Calu3 (cell line): ENCODE data around the gene PMPCA. TPM values are rescaled to one million over a fixed set of nuclear protein-coding genes. Genes with fewer than 3 reads are reported as not detected.

ENCODE experiments used
- BruUV-seq: library from RNA; stranded (reverse); fragments of 400-500 nt; replicated peaks from 2 replicates; lab custom pipeline; 2021; lab: Mats Ljungman, UMichigan
- CTCF ChIA-PET: fragments of 300-600 bp; sonication (Branson Sonifier 250); formaldehyde crosslinking; loops from one replicate; lab custom pipeline; 2022; ENCODE audit warnings: antibody characterized with exemption; lab: Charles Lee
- DNase-seq: peaks from one replicate; pipeline ENCODE4 v3.0.0; 2022
- H3K27ac Mint-ChIP-seq: one replicate; pipeline ENCODE4 v1.8.0; 2022; ENCODE audit warnings: mixed read lengths; ENCODE audit not compliant: unreplicated experiment
- H3K27me3 Mint-ChIP-seq: one replicate; pipeline ENCODE4 v1.8.0; 2022; ENCODE audit warnings: mixed read lengths; ENCODE audit not compliant: unreplicated experiment
- H3K36me3 Mint-ChIP-seq: one replicate; pipeline ENCODE4 v1.8.0; 2022; ENCODE audit warnings: mild to moderate bottlenecking, moderate library complexity, mixed read lengths; ENCODE audit not compliant: insufficient read depth, unreplicated experiment
- H3K4me1 Mint-ChIP-seq: one replicate; pipeline ENCODE4 v1.8.0; 2022; ENCODE audit warnings: mild to moderate bottlenecking, low read depth, mixed read lengths; ENCODE audit not compliant: unreplicated experiment
- H3K4me3 Mint-ChIP-seq: one replicate; pipeline ENCODE4 v1.8.0; 2022; ENCODE audit warnings: mild to moderate bottlenecking, low read depth, moderate library complexity, mixed read lengths; ENCODE audit not compliant: unreplicated experiment
- H3K9me3 Mint-ChIP-seq: one replicate; pipeline ENCODE4 v1.8.0; 2022; ENCODE audit warnings: low read depth, mixed read lengths; ENCODE audit not compliant: unreplicated experiment
- intact Hi-C: fragments of 100-400 bp; cut with micrococcal nuclease; formaldehyde crosslinking; loops from one replicate; pipeline ENCODE4 v1.10.0; 2022; ENCODE audit not compliant: unreplicated experiment
- total RNA-seq: library from RNA; stranded (reverse); gene quantifications from 2 replicates; pipeline ENCODE4 v1.2.3, GENCODE V29; 2022
- TF ChIP-seq, protein P1 (sequence below): fragments of 200-600 bp; IDR thresholded peaks from one replicate; pipeline ENCODE4 v1.8.0; 2022; ENCODE audit warnings: antibody characterized with exemption; ENCODE audit not compliant: unreplicated experiment

The PMPCA gene
- total RNA-seq, 1 experiment from 2014 or later, result 44.0 TPM

DNA sequence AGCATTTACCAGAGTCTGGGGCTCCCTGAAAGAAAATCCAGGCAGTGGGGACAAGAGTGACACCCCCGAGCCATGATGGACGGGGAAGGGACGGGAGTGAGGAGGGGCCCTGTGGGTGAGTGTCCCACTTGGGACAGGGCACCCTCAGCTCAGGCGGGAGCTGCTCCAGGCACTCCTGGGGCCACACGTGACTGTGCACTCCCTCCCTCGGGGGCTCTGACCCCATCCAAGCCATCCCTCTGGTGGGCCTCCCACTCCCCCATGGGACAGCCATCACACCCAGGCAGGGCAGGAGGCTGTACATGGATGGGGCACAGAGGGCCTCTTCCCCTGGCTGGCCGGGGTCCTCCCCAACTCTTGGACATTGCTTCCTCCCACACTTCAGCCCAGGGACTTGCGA is 34.0 kb upstream of the PMPCA start:
- no peak overlapping the region for H3K27ac Mint-ChIP-seq

DNA sequence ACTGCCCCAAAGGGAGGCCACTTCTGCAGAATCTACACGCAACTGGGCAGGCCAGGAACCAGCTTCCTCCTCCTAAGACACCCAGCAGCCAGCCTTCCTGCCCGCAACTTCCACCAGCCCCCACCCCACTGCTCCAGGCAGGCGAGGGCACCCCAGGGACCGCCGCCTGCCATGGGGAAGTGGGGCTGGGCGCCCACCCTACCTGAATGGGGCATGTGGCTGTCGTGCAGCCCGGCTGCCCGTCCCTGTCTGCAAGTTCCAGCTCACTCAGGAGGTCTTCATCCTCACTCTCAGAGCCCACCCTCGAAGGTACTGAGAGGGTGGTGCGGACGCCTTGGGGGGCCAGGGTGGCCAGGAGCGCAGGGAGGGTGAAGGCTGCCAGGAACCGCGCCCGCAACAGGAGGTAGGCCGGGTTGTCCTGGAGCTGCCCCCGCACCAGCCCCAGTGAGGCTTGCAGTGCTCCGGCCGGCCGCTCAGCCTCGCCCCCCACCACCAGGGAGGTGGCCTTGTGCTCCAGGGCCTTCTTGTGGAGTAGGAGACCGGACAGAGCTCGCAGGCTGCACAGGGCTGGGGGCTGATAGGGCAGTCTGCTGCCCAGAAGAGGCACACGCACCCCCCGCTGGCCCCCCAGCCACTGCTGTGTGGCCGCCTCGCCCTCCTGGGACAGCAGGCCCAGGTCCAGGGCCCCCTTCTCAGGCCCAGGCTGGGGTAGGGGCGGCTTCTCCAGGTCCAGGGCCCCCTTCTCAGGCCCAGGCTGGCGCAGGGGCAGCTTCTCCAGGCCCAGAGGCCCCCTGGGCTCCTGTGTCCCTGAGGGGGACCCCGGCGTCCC is 32.9 kb upstream of the PMPCA start:
- DNase-seq, result no peak
- no peaks in the 10 kb centered on the region for H3K27me3 Mint-ChIP-seq
- H3K27ac Mint-ChIP-seq, result no peak overlapping the region
- no peaks in the 10 kb centered on the region for H3K4me1 Mint-ChIP-seq
- TF ChIP-seq, protein P1, sequence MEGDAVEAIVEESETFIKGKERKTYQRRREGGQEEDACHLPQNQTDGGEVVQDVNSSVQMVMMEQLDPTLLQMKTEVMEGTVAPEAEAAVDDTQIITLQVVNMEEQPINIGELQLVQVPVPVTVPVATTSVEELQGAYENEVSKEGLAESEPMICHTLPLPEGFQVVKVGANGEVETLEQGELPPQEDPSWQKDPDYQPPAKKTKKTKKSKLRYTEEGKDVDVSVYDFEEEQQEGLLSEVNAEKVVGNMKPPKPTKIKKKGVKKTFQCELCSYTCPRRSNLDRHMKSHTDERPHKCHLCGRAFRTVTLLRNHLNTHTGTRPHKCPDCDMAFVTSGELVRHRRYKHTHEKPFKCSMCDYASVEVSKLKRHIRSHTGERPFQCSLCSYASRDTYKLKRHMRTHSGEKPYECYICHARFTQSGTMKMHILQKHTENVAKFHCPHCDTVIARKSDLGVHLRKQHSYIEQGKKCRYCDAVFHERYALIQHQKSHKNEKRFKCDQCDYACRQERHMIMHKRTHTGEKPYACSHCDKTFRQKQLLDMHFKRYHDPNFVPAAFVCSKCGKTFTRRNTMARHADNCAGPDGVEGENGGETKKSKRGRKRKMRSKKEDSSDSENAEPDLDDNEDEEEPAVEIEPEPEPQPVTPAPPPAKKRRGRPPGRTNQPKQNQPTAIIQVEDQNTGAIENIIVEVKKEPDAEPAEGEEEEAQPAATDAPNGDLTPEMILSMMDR, result no peak
- no peaks in the 10 kb centered on the region for H3K9me3 Mint-ChIP-seq
- intact Hi-C loops, result no loop called here
- no TSS peak for BruUV-seq
- no peak overlapping the region for H3K4me3 Mint-ChIP-seq
- CTCF ChIA-PET, result interaction anchor here (0.7 kb wide), 1 partner anchor 523 kb away, joined by 6 read pairs; no protein-coding TSS in a partner anchor
- no peaks in the 10 kb centered on the region for H3K36me3 Mint-ChIP-seq

More for the DNA sequence above, 34.0 kb upstream of the PMPCA start:
- no peak for DNase-seq
- no TSS peak for BruUV-seq
- no peaks in the 10 kb centered on the region for H3K27me3 Mint-ChIP-seq
- no peaks in the 10 kb centered on the region for H3K4me1 Mint-ChIP-seq
- no peak overlapping the region for H3K4me3 Mint-ChIP-seq
- TF ChIP-seq, protein P1, result no peak
- no peaks in the 10 kb centered on the region for H3K9me3 Mint-ChIP-seq
- CTCF ChIA-PET, result no interaction called here
- intact Hi-C loops, result no loop called here
- no peaks in the 10 kb centered on the region for H3K36me3 Mint-ChIP-seq

DNA sequence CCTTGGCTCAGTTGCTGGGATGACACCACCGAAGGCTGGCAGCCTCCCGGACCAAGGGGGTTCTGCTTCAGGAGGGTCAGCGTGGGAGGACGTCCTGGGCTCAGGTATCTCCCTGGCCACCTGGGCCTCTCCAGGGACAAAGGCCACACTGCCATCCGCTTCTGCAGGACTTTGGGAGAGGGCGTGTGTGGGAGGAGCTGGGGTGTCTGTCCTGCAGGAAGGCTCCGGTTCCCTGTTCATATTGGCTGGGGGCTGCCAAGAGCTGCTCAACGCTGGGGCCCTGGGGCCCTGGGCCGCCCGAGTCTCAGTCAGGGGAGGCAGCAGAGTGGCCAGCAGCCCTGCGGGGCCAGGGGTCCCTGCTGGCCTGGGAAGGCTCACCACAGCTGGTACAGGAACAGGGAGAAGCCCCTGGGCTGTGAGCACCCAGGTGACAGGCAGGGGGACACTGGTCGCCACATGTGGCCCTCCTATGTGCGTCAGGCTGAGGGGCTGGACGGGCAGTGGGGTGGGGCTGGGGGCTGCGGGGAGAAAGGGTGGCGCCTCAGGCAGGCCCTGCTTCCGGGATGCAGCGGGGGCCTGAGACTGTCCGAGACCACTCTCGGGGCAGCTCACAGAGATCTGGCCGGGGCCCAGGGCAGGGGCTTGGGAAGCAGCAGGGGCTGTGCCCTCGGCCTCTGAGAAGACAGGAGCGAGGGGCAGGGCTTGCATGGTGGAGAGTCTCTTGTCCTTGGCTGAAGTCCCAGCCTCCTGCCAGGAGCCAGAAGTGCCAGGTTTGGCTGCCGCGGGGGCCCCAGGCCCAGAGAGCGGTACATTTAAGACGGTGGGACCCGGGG is 32.1 kb upstream of the PMPCA start:
- no peak overlapping the region for H3K4me3 Mint-ChIP-seq
- intact Hi-C loops, result no loop called here
- H3K27ac Mint-ChIP-seq, result no peak overlapping the region
- TF ChIP-seq, protein P1, result no peak
- no peaks in the 10 kb centered on the region for H3K9me3 Mint-ChIP-seq
- no peak for DNase-seq
- no peaks in the 10 kb centered on the region for H3K4me1 Mint-ChIP-seq
- CTCF ChIA-PET, result interaction anchor here (0.7 kb wide), 1 partner anchor 522 kb away, joined by 6 read pairs; no protein-coding TSS in a partner anchor
- no peaks in the 10 kb centered on the region for H3K27me3 Mint-ChIP-seq
- no TSS peak for BruUV-seq
- H3K36me3 Mint-ChIP-seq, result peaks cover 2% of the 10 kb centered on the region

DNA sequence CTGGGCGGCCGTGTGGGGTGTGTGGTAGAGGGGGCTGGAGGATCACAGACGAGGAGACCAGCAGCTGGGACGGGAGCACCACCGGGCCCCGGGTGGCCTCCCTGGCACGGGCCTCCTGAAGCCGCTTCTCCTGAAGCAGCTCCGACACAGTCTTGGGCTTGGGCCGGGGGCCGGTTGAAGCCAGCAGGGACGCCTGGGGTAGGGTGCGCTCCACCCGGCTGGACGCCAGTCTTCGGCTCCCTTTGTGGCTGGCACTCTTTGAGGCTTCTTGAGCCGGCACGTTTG is 31.5 kb upstream of the PMPCA start:
- Mint-ChIP-seq H3K27ac (no peak overlapping the region), H3K4me1 (no peaks in the 10 kb centered on the region)

More for the DNA sequence above, 31.5 kb upstream of the PMPCA start:
- no peak for DNase-seq
- H3K27me3 Mint-ChIP-seq, result no peaks in the 10 kb centered on the region
- CTCF ChIA-PET, result no interaction called here
- H3K9me3 Mint-ChIP-seq, result no peaks in the 10 kb centered on the region
- H3K4me3 Mint-ChIP-seq, result no peak overlapping the region
- intact Hi-C loops, result no loop called here
- no TSS peak for BruUV-seq
- peaks cover 6% of the 10 kb centered on the region for H3K36me3 Mint-ChIP-seq
- TF ChIP-seq, protein P1, result no peak
